Measurements from ENCODE around the gene COL13A1. TPM values are rescaled to one million over a fixed set of nuclear protein-coding genes. Genes with fewer than 3 reads are reported as not detected.

The COL13A1 gene
- total RNA-seq, 4 donors from 2014 or later, result 0.19 to 6.9 (median 2.4) TPM

DNA sequence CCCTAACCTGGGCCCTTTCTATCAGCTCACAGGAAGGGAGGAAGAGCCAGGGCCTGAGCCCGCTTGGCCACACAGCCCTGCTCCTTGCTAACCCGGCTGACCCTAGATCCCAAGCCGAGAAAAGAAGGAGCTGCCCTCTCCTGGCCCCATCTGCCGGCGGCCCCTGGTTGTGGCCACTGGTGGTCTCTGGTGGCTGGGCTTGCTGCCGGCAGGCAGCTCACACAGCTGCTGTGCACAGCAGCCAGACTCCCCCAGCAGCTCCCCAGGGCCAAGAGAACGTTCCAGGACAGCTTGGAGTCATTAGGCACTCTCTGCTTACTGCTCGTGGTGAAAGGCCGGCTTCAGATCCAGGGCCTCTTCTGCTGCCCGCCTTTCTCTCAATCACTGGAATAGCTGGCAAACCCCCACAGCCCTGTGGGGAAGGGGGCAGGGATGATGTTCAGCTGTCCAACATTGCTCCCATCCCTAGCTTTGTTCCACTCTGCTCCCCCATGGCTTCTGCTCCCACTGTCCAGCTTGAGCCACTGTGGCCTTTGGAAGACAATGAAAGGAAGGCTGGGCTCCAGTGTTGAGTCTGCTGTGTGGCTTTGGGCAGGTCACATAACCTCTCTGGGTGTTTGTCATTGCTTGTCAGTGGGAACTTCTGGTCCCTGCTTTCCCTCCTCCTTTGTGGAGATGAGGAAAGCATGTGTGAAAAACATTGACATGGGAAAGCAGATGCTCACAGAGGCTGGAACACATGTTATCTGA, 35.4 kb upstream of the COL13A1 start:
- ATAC-seq, result no peak

DNA sequence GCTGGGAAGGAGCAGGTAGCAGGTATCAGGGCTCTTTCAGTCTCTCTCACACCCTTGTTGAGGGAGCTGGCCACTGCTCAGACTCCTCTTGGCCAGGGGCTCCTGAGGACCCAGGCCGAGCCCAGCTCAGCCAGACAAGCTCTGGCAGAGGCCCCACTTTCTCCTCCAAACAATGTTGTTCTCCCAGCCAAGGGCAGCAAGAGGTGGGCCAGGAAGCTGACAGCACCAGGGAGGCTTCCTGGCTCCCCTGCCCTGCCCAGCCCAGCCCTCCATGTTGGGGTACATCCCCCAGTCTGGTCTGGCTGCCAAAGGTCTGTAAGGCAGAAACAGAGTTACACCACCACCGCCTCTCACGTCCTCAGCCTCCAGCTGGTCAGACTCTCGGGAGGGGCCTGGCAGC, 33.9 kb upstream of the COL13A1 start:
- intact Hi-C loops (cut with DNase I; ENCODE audit: low total_unique reads) (no loop called here), in situ Hi-C loops (cut with MboI; ENCODE audit: low sequenced_read_pairs in 4 of 4) (no loop called here)
- no peaks in the 10 kb centered on the region for H3K4me1 ChIP-seq
- DNase-seq, result no peak
- no peak overlapping the region for H3K4me3 ChIP-seq
- H3K27ac ChIP-seq, result no peak overlapping the region
- no peaks in the 10 kb centered on the region for H3K36me3 ChIP-seq
- peaks cover 0 to 2% (median 0%) of the 10 kb centered on the region in 3 donors for H3K27me3 ChIP-seq
- no peaks in the 10 kb centered on the region for H3K9me3 ChIP-seq
- TF ChIP-seq, protein P1, sequence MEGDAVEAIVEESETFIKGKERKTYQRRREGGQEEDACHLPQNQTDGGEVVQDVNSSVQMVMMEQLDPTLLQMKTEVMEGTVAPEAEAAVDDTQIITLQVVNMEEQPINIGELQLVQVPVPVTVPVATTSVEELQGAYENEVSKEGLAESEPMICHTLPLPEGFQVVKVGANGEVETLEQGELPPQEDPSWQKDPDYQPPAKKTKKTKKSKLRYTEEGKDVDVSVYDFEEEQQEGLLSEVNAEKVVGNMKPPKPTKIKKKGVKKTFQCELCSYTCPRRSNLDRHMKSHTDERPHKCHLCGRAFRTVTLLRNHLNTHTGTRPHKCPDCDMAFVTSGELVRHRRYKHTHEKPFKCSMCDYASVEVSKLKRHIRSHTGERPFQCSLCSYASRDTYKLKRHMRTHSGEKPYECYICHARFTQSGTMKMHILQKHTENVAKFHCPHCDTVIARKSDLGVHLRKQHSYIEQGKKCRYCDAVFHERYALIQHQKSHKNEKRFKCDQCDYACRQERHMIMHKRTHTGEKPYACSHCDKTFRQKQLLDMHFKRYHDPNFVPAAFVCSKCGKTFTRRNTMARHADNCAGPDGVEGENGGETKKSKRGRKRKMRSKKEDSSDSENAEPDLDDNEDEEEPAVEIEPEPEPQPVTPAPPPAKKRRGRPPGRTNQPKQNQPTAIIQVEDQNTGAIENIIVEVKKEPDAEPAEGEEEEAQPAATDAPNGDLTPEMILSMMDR (IDR thresholded peaks at IDR 0.05 in 4 of 5, conservative IDR thresholded peaks at IDR 0.05 in 1 of 5), result no peak
- no peak for TF ChIP-seq POLR2A (IDR thresholded peaks at IDR 0.05)
- no peak for ATAC-seq

More for the DNA sequence above, 35.4 kb upstream of the COL13A1 start:
- Histone ChIP-seq H3K4me3 (no peak overlapping the region), H3K4me1 (no peaks in the 10 kb centered on the region), H3K9me3 (no peaks in the 10 kb centered on the region), H3K36me3 (no peaks in the 10 kb centered on the region), H3K27ac (no peak overlapping the region), H3K27me3 (peaks cover 0 to 2% (median 0%) of the 10 kb centered on the region in 3 donors)
- no peak for DNase-seq
- in situ Hi-C loops (cut with MboI; ENCODE audit: low sequenced_read_pairs in 4 of 4), result no loop called here
- intact Hi-C loops (cut with DNase I; ENCODE audit: low total_unique reads), result no loop called here
- TF ChIP-seq POLR2A (IDR thresholded peaks at IDR 0.05), result no peak
- TF ChIP-seq, protein P1 (IDR thresholded peaks at IDR 0.05 in 4 of 5, conservative IDR thresholded peaks at IDR 0.05 in 1 of 5), result no peak

DNA sequence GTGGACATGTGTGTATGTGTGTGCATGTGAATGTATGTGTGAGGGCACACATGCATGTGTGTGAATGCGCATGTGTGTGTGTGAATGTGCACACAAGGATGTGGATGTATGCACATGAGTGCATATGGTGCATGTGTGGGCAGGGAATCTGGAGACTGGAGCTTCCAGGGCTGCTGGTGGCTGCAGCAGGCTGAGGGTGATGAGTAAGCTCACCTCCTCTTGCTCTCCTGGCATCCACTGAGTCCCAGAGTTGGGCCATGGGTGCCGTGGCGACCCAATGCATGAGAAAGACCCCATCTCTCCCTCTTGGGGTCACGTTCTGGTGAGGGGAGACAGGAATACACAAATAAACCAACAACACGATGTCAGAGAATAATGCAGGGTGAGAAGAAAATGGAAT, 33.3 kb upstream of the COL13A1 start:
- Histone ChIP-seq H3K9me3 (no peaks in the 10 kb centered on the region), H3K4me3 (no peak overlapping the region), H3K27me3 (peaks cover 0 to 2% (median 0%) of the 10 kb centered on the region in 3 donors), H3K27ac (no peak overlapping the region), H3K36me3 (no peaks in the 10 kb centered on the region), H3K4me1 (no peaks in the 10 kb centered on the region)
- ATAC-seq (no peak), DNase-seq (no peak)
- intact Hi-C loops (cut with DNase I; ENCODE audit: low total_unique reads), result no loop called here
- TF ChIP-seq POLR2A (IDR thresholded peaks at IDR 0.05), result no peak
- TF ChIP-seq, protein P1 (IDR thresholded peaks at IDR 0.05 in 4 of 5, conservative IDR thresholded peaks at IDR 0.05 in 1 of 5), result no peak
- in situ Hi-C loops (cut with MboI; ENCODE audit: low sequenced_read_pairs in 4 of 4), result no loop called here

DNA sequence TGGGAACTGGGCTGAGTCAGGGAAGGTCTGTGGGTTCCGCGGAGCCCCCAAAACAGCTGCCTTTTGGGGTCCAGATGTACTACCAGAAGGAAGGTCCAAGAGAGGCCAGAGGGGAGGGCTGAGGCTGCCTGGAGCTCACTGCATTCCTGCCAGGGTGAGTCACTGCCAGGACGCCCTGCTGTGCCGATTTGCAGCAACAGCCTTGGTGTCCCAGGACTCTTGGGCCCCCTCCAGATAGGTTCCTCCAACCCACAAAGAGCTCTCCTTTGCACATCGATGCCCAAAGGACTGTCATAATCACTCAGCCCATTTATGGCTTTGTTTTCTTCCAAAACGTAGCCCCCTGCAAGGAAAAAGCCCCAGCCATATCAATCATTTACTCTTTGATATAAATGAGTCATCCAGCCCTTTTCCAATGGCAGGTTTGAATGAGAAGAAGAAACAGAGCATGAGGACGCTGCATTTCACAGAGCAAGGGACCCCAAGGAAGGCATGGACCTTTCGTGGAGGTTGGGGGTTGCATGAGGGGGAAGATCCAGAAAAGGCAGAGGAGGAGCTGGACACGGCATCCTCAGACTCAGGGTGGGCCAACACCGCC, 32.2 kb upstream of the COL13A1 start:
- no peak for DNase-seq
- Histone ChIP-seq H3K27me3 (peaks cover 0 to 2% (median 0%) of the 10 kb centered on the region in 3 donors), H3K27ac (no peak overlapping the region), H3K36me3 (no peaks in the 10 kb centered on the region), H3K4me1 (no peaks in the 10 kb centered on the region), H3K9me3 (no peaks in the 10 kb centered on the region), H3K4me3 (no peak overlapping the region)
- ATAC-seq, result no peak
- intact Hi-C loops (cut with DNase I; ENCODE audit: low total_unique reads) (no loop called here), in situ Hi-C loops (cut with MboI; ENCODE audit: low sequenced_read_pairs in 4 of 4) (no loop called here)
- TF ChIP-seq, protein P1 (IDR thresholded peaks at IDR 0.05 in 4 of 5, conservative IDR thresholded peaks at IDR 0.05 in 1 of 5), result no peak
- no peak for TF ChIP-seq POLR2A (IDR thresholded peaks at IDR 0.05)
